Measurements from ENCODE around the gene FBN1. TPM values are rescaled to one million over a fixed set of nuclear protein-coding genes. Genes with fewer than 3 reads are reported as not detected.

FBN1 gene
- total RNA-seq, 1 donor from 2014 or later: 1,183 TPM

DNA sequence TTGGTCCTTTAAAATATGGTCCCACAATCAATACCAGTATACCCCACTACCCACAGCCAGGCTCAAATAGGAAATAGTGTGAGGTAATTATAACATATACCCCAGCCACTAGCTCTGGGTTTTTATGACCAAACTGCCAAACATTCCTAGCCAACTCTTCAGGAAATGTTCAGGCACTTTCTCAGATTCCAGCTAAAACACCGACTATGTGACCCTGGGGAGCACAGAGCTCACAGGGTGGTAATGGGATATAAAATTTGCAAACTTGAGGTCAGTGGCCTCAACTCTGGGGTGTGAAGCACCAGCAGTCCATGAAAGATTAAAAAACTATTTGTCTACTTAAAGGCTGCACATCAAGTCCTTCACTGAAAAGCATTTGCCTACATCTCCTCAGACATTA is 12.9 kb downstream of the FBN1 start:
- no peaks in the 10 kb centered on the region for H3K9me3 Mint-ChIP-seq (ENCODE audit: low read depth)
- H3K4me1 Mint-ChIP-seq (ENCODE audit: low read depth): peaks cover 100% of the 10 kb centered on the region
- TF ChIP-seq, protein P1, sequence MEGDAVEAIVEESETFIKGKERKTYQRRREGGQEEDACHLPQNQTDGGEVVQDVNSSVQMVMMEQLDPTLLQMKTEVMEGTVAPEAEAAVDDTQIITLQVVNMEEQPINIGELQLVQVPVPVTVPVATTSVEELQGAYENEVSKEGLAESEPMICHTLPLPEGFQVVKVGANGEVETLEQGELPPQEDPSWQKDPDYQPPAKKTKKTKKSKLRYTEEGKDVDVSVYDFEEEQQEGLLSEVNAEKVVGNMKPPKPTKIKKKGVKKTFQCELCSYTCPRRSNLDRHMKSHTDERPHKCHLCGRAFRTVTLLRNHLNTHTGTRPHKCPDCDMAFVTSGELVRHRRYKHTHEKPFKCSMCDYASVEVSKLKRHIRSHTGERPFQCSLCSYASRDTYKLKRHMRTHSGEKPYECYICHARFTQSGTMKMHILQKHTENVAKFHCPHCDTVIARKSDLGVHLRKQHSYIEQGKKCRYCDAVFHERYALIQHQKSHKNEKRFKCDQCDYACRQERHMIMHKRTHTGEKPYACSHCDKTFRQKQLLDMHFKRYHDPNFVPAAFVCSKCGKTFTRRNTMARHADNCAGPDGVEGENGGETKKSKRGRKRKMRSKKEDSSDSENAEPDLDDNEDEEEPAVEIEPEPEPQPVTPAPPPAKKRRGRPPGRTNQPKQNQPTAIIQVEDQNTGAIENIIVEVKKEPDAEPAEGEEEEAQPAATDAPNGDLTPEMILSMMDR (IDR thresholded peaks at IDR 0.05): no peak
- no peak overlapping the region for H3K4me3 Mint-ChIP-seq (ENCODE audit: unreplicated experiment)
- H3K27me3 Mint-ChIP-seq (ENCODE audit: low read depth): no peaks in the 10 kb centered on the region
- H3K27ac Mint-ChIP-seq (ENCODE audit: unreplicated experiment): peak overlapping the region; percentile 95
- H3K36me3 Mint-ChIP-seq (ENCODE audit: low read depth): peaks cover 13% of the 10 kb centered on the region
- no peak for DNase-seq (ENCODE audit: low spot score)

DNA sequence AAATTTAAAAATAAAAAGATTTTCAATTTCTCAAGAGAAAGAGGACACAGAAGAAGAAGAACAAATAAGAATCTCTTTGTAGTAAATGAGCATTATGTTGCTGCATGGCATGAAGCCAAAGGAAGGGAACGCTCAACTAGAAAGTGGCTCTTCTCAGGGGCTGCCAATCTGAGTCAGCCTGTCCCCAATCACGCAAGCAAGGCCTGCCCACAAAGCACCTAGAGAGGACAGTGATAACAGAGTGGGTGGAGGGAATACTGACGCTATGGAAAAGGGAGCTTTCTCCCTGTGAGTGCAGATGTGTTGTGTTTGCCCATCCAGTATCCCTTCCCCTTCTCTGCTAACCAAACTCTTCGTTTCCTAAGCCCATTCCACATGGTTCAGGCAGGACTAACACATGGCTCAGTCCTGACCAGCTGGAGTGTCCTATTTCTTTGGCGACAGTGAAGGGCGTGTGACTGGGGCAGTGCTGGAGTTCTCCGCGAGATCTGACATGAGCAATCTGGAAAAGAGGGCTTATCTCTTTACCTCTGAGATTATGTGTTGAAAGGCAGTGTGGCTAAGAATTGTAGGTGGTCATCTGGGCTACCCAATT is 14.2 kb downstream of the FBN1 start:
- TF ChIP-seq, protein P1 (IDR thresholded peaks at IDR 0.05): no peak
- no peak for DNase-seq (ENCODE audit: low spot score)
- H3K9me3 Mint-ChIP-seq (ENCODE audit: low read depth): no peaks in the 10 kb centered on the region
- H3K4me3 Mint-ChIP-seq (ENCODE audit: unreplicated experiment): no peak overlapping the region
- no peaks in the 10 kb centered on the region for H3K27me3 Mint-ChIP-seq (ENCODE audit: low read depth)
- peaks cover 99% of the 10 kb centered on the region for H3K4me1 Mint-ChIP-seq (ENCODE audit: low read depth)
- H3K36me3 Mint-ChIP-seq (ENCODE audit: low read depth): peaks cover 8% of the 10 kb centered on the region
- H3K27ac Mint-ChIP-seq (ENCODE audit: unreplicated experiment): peak overlapping the region; percentile 95

DNA sequence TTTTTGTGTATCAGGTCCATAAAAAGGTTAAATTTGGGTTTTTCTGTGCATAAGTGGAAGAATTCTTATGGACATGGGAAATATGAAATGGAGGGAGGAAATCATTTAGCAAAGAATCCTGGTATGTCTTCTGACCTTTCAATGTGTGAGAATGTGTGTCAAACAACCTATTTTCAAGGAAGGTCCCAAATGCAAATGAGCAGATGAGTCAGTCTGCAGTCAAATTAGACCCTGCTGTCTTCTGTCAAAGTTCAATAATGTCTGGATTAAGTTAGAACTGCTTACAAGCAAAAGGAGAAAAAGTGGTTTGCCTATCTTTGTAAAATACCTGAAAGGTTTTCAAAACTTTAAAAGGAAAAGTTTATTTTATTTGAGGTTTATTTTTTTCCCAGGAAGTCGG is 15.3 kb downstream of the FBN1 start:
- Mint-ChIP-seq H3K4me1 (ENCODE audit: low read depth) (peaks cover 98% of the 10 kb centered on the region), H3K27me3 (ENCODE audit: low read depth) (no peaks in the 10 kb centered on the region), H3K9me3 (ENCODE audit: low read depth) (no peaks in the 10 kb centered on the region), H3K27ac (ENCODE audit: unreplicated experiment) (peak overlapping the region; percentile 95), H3K36me3 (ENCODE audit: low read depth) (peaks cover 10% of the 10 kb centered on the region), H3K4me3 (ENCODE audit: unreplicated experiment) (no peak overlapping the region)
- TF ChIP-seq, protein P1 (IDR thresholded peaks at IDR 0.05): no peak
- no peak for DNase-seq (ENCODE audit: low spot score)

DNA sequence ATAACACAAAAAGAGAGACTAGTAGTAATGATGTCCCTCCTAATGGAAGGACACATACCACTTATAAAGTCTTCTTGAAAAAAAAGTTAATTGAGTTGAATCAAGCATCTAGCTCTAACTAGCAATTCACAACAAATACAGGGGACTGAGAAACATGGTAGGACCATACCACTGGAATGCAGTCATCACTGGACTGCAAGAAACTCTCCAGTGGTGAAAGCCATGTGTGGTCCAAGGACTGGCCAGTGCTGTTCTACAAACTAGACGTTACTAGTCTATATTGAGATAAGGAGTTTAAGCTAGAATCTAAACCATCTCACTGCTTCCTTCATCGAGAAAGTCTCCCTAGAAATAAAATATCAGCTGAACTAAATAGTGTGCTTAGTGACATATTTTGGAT is 16.7 kb downstream of the FBN1 start:
- no peaks in the 10 kb centered on the region for H3K27me3 Mint-ChIP-seq (ENCODE audit: low read depth)

DNA sequence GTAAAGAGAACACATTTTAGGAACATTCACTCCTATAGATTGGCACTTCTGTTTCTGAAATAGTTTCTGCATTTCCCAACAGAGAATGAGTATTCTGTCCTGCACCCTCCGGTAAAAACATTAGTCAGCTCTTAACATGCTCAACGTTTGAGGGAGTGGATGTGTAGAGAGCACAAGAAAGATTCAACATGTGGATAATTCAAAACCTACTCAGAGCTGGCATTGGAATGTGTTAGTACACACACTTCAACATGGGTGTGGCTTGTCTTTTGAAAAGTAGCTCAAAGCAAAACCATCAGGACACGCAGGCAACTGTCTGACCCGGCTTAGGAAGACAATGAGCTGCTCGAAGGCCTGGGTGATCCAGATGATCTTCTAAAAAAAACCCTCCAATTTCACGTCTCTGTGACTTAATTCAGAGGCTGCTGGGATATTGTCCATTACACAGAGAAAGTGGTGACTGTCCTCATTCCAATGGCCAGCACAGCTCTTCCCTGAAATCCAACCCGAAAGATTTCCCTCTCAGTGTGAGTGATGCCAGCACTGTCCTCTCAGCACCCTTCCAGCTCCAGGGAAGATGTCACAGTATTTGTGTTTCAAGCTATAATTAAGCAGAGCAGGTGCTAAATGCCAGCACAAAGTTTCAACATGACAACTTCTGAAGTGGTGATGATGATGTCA is 18.1 kb downstream of the FBN1 start:
- TF ChIP-seq, protein P1 (IDR thresholded peaks at IDR 0.05): no peak
- Mint-ChIP-seq H3K36me3 (ENCODE audit: low read depth) (peaks cover 10% of the 10 kb centered on the region), H3K9me3 (ENCODE audit: low read depth) (no peaks in the 10 kb centered on the region), H3K4me3 (ENCODE audit: unreplicated experiment) (peak overlapping the region; percentile 5), H3K27me3 (ENCODE audit: low read depth) (no peaks in the 10 kb centered on the region), H3K4me1 (ENCODE audit: low read depth) (peaks cover 91% of the 10 kb centered on the region), H3K27ac (ENCODE audit: unreplicated experiment) (peak overlapping the region; percentile 93)
- no peak for DNase-seq (ENCODE audit: low spot score)

More for the DNA sequence above, 16.7 kb downstream of the FBN1 start:
- no peaks in the 10 kb centered on the region for H3K9me3 Mint-ChIP-seq (ENCODE audit: low read depth)
- H3K36me3 Mint-ChIP-seq (ENCODE audit: low read depth): peaks cover 11% of the 10 kb centered on the region
- DNase-seq (ENCODE audit: low spot score): no peak
- H3K27ac Mint-ChIP-seq (ENCODE audit: unreplicated experiment): peak overlapping the region; percentile 88
- H3K4me1 Mint-ChIP-seq (ENCODE audit: low read depth): peaks cover 95% of the 10 kb centered on the region
- TF ChIP-seq, protein P1 (IDR thresholded peaks at IDR 0.05): no peak
- no peak overlapping the region for H3K4me3 Mint-ChIP-seq (ENCODE audit: unreplicated experiment)

Data from chondrocyte (in vitro differentiated cells).